ENCODE data around the gene PSD4. TPM values are rescaled to one million over a fixed set of nuclear protein-coding genes. Genes with fewer than 3 reads are reported as not detected.

Gene PSD4
- polyA plus RNA-seq, 2 of the 4 experiments (the other 2 are of a cell fraction): 5.4 to 21.6 TPM

GRCh38 chr2:113134717-113135116 lies 39.1 kb upstream of the PSD4 start:
- ATAC-seq: no peak
- ChIA-PET CTCF (interaction anchor here (0.7 to 9.0 kb wide), 10 partner anchors 9 to 255 kb away, joined by 3 to 243 read pairs (median 40); no protein-coding TSS in a partner anchor), POLR2A (no interaction called here)
- DNase-seq (ENCODE audit: low read depth in 1 of 2, low spot score in 1 of 2): no peak
- no peak overlapping the region for H3K4me3 ChIP-seq
- 0 out of 3 replicates have a peak, but pooled peaks cover 4% of the 10 kb centered on the region for H3K4me1 ChIP-seq
- H3K4me2 ChIP-seq: no peak overlapping the region
- no peak overlapping the region for H3K27ac ChIP-seq
- no peaks in the 10 kb centered on the region for H3K9me3 ChIP-seq
- no peak for FAIRE-seq
- TF ChIP-seq BHLHE40 (IDR thresholded peaks at IDR 0.05; ENCODE audit: low read depth, low read length) (no peak), RFX5 (IDR thresholded peaks at IDR 0.05) (no peak), RARB (CRISPR knock-in tag; IDR thresholded peaks at IDR 0.05) (no peak), MYC (IDR thresholded peaks at IDR 0.05; ENCODE audit: borderline replicate concordance, low read length) (no peak), MAZ (IDR thresholded peaks at IDR 0.05; ENCODE audit: borderline replicate concordance, low read depth, low read length) (no peak), PHF8 (IDR thresholded peaks at IDR 0.05; ENCODE audit: borderline replicate concordance, low read depth) (no peak), CBX2 (IDR thresholded peaks at IDR 0.05; ENCODE audit: borderline replicate concordance, low read depth) (no peak), HEYL (CRISPR knock-in tag; IDR thresholded peaks at IDR 0.05) (no peak), HOXB5 (CRISPR knock-in tag; IDR thresholded peaks at IDR 0.05) (no peak), EHMT2 (IDR thresholded peaks at IDR 0.05; ENCODE audit: low read depth) (no peak), RNF2 (IDR thresholded peaks at IDR 0.05; ENCODE audit: borderline replicate concordance, low read depth) (no peak), ZNF302 (CRISPR knock-in tag; IDR thresholded peaks at IDR 0.05) (no peak), ZSCAN20 (CRISPR knock-in tag; IDR thresholded peaks at IDR 0.05) (no peak), RCOR1 (IDR thresholded peaks at IDR 0.05; ENCODE audit: low read depth, low read length) (no peak), SMC3 (IDR thresholded peaks at IDR 0.05) (no peak), KDM5A (IDR thresholded peaks at IDR 0.05) (no peak), NPAS2 (CRISPR knock-in tag; IDR thresholded peaks at IDR 0.05; ENCODE audit: borderline replicate concordance) (no peak), SREBF2 (IDR thresholded peaks at IDR 0.05) (no peak)
- TF ChIP-seq, protein P1, sequence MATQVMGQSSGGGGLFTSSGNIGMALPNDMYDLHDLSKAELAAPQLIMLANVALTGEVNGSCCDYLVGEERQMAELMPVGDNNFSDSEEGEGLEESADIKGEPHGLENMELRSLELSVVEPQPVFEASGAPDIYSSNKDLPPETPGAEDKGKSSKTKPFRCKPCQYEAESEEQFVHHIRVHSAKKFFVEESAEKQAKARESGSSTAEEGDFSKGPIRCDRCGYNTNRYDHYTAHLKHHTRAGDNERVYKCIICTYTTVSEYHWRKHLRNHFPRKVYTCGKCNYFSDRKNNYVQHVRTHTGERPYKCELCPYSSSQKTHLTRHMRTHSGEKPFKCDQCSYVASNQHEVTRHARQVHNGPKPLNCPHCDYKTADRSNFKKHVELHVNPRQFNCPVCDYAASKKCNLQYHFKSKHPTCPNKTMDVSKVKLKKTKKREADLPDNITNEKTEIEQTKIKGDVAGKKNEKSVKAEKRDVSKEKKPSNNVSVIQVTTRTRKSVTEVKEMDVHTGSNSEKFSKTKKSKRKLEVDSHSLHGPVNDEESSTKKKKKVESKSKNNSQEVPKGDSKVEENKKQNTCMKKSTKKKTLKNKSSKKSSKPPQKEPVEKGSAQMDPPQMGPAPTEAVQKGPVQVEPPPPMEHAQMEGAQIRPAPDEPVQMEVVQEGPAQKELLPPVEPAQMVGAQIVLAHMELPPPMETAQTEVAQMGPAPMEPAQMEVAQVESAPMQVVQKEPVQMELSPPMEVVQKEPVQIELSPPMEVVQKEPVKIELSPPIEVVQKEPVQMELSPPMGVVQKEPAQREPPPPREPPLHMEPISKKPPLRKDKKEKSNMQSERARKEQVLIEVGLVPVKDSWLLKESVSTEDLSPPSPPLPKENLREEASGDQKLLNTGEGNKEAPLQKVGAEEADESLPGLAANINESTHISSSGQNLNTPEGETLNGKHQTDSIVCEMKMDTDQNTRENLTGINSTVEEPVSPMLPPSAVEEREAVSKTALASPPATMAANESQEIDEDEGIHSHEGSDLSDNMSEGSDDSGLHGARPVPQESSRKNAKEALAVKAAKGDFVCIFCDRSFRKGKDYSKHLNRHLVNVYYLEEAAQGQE (IDR thresholded peaks at IDR 0.05): no peak
- TF ChIP-seq, protein P2, sequence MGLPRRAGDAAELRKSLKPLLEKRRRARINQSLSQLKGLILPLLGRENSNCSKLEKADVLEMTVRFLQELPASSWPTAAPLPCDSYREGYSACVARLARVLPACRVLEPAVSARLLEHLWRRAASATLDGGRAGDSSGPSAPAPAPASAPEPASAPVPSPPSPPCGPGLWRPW (IDR thresholded peaks at IDR 0.05): no peak

- H3K27ac ChIP-seq: no peak overlapping the region
- no peak overlapping the region for H3K4me3 ChIP-seq
- no peaks in the 10 kb centered on the region for H3K9me3 ChIP-seq
- no peak for TF ChIP-seq JUNB (IDR thresholded peaks at IDR 0.05)
- TF ChIP-seq TFCP2L1 (CRISPR knock-in tag; IDR thresholded peaks at IDR 0.05): no peak
- TF ChIP-seq CEBPB (IDR thresholded peaks at IDR 0.05): no peak
- TF ChIP-seq FOXS1 (CRISPR knock-in tag; IDR thresholded peaks at IDR 0.05): no peak
- TF ChIP-seq POLR2AphosphoS2 (conservative IDR thresholded peaks at IDR 0.05; ENCODE audit: low read length): no peak
- TF ChIP-seq, protein P3, sequence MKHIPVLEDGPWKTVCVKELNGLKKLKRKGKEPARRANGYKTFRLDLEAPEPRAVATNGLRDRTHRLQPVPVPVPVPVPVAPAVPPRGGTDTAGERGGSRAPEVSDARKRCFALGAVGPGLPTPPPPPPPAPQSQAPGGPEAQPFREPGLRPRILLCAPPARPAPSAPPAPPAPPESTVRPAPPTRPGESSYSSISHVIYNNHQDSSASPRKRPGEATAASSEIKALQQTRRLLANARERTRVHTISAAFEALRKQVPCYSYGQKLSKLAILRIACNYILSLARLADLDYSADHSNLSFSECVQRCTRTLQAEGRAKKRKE (CRISPR knock-in tag; IDR thresholded peaks at IDR 0.05; ENCODE audit: low read depth): no peak
- no peak for TF ChIP-seq EP300 (IDR thresholded peaks at IDR 0.05)
- TF ChIP-seq NR3C1 (IDR thresholded peaks at IDR 0.05): no peak
- no peak for TF ChIP-seq NPAS2 (CRISPR knock-in tag; IDR thresholded peaks at IDR 0.05; ENCODE audit: borderline replicate concordance)
- TF ChIP-seq FOSL2 (IDR thresholded peaks at IDR 0.05): no peak
- no peak for TF ChIP-seq FOSL2 (CRISPR knock-in tag; IDR thresholded peaks at IDR 0.05)
- ATAC-seq: no peak
- ChIA-PET POLR2A (no interaction called here), CTCF (interaction anchor here (0.7 to 9.0 kb wide), 12 partner anchors 9 to 254 kb away, joined by 3 to 243 read pairs (median 40); partner anchors contain the start of gene IL1RN)
- H3K4me1 ChIP-seq: 0 out of 3 replicates have a peak, but pooled peaks cover 4% of the 10 kb centered on the region
- no peak for FAIRE-seq
- H3K4me2 ChIP-seq: no peak overlapping the region
- DNase-seq (ENCODE audit: low read depth in 1 of 2, low spot score in 1 of 2): no peak
- 10% methylated on average over 1 of the region's 1 CpG for WGBS (ENCODE audit: missing lambda C conversion rate)
Measured at GRCh38 chr2:113135317-113135716, 38.5 kb upstream of the PSD4 start.

All from A549 (cell line).